Pancreas (tissue), 10 donors: ENCODE data around the gene OPRL1. TPM values are rescaled to one million over a fixed set of nuclear protein-coding genes. Genes with fewer than 3 reads are reported as not detected.

Experiments
- ATAC-seq, 4 donors: fragments of 200-7000 bp; cut with Tn5 transposase; one replicate each; pipeline versions ENCODE4 v1.8.0 to v1.9.1; 2020; ENCODE audit warnings: mild to moderate bottlenecking in 4 of 4, moderate library complexity in 4 of 4
- DNase-seq, 6 donors: peaks; one replicate each; pipeline ENCODE4 v3.0.0-alpha.2; 2020
- FAIRE-seq: peaks from 2 replicates; lab custom pipeline; 2012; peaks lifted over from hg19 to GRCh38; lab: Jason Lieb, UNC
- H3K27ac ChIP-seq, 4 donors: fragments of 200-600 bp; sonication (generic); 1 replicate in 3 of 4; 2 replicates in 1 of 4; pipeline versions ENCODE4 v1.5.0 to v1.8.0; 2020
- H3K27me3 ChIP-seq, 4 donors: fragments of 200-600 bp; one replicate each; pipeline ENCODE4 v1.8.0; 2021
- H3K36me3 ChIP-seq, 3 donors: fragments of 200-600 bp; sonication (generic) in 1 of 3; one replicate each; pipeline versions ENCODE4 v1.5.0 to v1.8.0; 2020 to 2021
- H3K4me1 ChIP-seq, 3 donors: fragments of 200-600 bp; one replicate each; pipeline ENCODE4 v1.8.0; 2021
- H3K4me3 ChIP-seq, 4 donors: fragments of 200-600 bp; sonication (generic) in 2 of 4; one replicate each; pipeline versions ENCODE4 v1.5.0 to v1.8.0; 2020 to 2021
- H3K9me3 ChIP-seq, 4 donors: fragments of 200-600 bp; one replicate each; pipeline ENCODE4 v1.8.0; 2021
- WGBS, 2 donors: extraction: QIAGEN DNeasy Blood & Tissue Kit; methylation state at CpG; one replicate each; pipeline ENCODE4 v1.1.7; 2013; 5-methylcytosine and 5-hydroxymethylcytosine counted together
- intact Hi-C, 3 donors: fragments of 100-400 bp; cut with DNase I; formaldehyde crosslinking; loops; one replicate each; pipeline versions ENCODE4 v1.11.1 to v1.14.2; 2022
- polyA plus RNA-seq, 2 donors: library from polyadenylated mRNA; stranded (reverse); fragments of 200-250 nt; gene quantifications; one replicate each; pipeline ENCODE4 v1.2.3, GENCODE V29; 2013
- total RNA-seq, 6 donors: library from RNA; stranded (reverse); fragmentation: NEBNext Ultra II Directional in 4 of 6; extraction: Animal tissue kit (Norgen Biotek cat#: 25700) in 4 of 6; gene quantifications; one replicate each; pipeline versions ENCODE4 v1.2.1 to v1.2.4, GENCODE V29; 2021 to 2023
- TF ChIP-seq, protein P1 (sequence below), 4 donors: fragments of 200-600 bp; sonication (generic) in 3 of 4; IDR thresholded peaks; one replicate each; pipeline versions ENCODE4 v1.5.0 to v1.8.0; 2021; ENCODE audit warnings: antibody characterized with exemption in 4 of 4
- donor health status: healthy with polysubstance abuse.
- donor health status: DM: no; HTN: no; CAD: no; lungs with moderate emphysema.
- donor health status: DM: no; HTN: no; CAD: no.
- donor health status: control.
- donor health status: control.
- donor health status: Bipolar disorder and iron deficiency.
- donor health status: DM: yes; HTN: yes; CAD: no.
- donor health status: DM: no; HTN: no; CAD: no.
- donor health status: DM: no; HTN: no; CAD: no.
- donor health status: DM: yes; HTN: yes; CAD: no.

Gene OPRL1
- total and polyA plus RNA-seq, 8 donors, result 0.25 to 2.2 (median 0.91) TPM

DNA sequence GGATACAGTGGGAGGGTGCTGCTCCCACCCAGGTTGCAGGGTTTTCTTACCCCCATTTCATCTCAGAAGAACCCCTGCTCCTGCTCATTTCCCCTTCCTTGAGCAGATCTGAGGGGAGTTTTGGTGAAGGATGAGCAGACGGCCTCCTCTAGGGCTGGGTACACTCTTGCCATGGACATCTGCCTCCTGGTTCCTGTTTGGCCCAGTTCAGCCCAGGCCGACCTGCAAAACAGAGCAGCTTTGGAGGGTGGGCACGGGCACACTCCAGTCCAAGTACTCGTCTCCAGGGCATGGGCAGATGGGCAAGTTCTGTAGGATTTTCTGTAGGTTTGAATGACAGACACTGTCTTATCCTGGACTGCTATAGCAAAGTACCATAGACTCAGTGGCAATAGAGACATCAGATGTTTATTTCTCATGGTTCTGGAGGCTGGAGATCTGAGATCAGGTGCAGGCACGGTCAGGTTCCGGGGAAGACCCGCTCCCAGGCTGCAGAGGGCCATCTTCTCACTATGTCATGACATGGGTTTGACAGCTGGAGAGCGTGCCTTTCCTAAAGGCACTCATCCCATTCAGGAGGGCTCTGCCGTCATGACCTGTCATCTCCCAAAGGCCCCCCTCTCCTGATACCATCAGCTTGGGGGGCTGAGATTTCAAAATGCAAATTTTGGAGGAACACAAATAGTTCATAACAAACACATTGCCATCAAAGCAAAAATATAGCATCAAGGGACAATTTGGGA is 21.2 kb downstream of the OPRL1 start:
- Histone ChIP-seq H3K36me3 (no peaks in the 10 kb centered on the region), H3K4me1 (peaks cover 0 to 3% (median 0%) of the 10 kb centered on the region in 3 donors), H3K9me3 (no peaks in the 10 kb centered on the region), H3K27ac (no peak overlapping the region), H3K27me3 (no peaks in the 10 kb centered on the region), H3K4me3 (no peak overlapping the region)
- TF ChIP-seq, protein P1, sequence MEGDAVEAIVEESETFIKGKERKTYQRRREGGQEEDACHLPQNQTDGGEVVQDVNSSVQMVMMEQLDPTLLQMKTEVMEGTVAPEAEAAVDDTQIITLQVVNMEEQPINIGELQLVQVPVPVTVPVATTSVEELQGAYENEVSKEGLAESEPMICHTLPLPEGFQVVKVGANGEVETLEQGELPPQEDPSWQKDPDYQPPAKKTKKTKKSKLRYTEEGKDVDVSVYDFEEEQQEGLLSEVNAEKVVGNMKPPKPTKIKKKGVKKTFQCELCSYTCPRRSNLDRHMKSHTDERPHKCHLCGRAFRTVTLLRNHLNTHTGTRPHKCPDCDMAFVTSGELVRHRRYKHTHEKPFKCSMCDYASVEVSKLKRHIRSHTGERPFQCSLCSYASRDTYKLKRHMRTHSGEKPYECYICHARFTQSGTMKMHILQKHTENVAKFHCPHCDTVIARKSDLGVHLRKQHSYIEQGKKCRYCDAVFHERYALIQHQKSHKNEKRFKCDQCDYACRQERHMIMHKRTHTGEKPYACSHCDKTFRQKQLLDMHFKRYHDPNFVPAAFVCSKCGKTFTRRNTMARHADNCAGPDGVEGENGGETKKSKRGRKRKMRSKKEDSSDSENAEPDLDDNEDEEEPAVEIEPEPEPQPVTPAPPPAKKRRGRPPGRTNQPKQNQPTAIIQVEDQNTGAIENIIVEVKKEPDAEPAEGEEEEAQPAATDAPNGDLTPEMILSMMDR (IDR thresholded peaks at IDR 0.05), result no peak
- 62 to 71% methylated on average over 9 of the region's 9 CpGs for WGBS, 2 donors
- ATAC-seq (no peak), FAIRE-seq (no peak), DNase-seq (peak in 2 of 6 donors; percentile 11 to 30)
- intact Hi-C loops, result no loop called here

DNA sequence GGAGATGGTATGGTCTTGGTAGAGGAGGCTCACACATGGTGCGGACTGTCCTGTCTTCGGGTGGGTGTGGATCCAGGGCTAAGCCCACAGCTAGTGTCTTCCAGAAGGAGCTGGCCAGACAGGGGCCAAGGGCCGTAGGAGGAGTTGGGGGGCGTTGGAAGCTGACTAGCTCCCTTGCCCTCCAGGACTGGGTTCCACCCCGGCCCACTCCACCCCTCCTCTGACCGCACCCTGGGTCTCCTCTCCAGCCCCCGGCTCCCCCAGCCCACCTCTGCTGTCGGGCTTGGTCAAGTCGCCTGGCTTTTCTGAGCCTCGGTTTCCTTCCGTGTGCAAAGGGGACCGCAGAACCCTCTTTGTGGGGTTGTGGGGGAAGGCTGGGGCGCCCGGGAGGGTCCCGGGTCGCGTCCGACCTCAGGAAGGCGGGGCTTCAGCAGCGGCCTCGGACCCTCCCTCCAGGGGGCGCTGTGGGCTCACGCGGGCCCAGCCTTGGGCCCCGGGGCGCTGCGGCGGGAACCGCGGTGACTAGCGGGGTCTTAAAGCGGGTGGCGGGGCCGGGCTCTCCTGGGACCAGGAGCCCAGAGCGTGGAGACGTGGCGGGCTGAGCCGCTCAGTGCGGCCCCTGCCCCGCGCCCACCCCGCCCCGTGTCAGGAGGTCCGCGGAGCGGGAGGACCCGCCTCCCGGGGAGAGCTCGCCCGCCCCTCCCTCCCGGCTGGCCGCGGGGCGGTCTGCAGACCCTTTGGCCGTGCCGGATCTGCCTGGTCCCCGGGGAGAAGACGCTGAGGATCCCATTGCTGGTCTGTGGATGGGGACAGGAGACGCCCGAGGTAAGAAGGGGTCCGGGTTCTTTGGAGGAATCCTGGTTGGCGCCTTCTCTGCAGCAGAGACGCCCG is 22.1 kb downstream of the OPRL1 start:
- Histone ChIP-seq H3K9me3 (no peaks in the 10 kb centered on the region), H3K36me3 (no peaks in the 10 kb centered on the region), H3K4me1 (peaks cover 0 to 3% (median 0%) of the 10 kb centered on the region in 3 donors), H3K27ac (no peak overlapping the region), H3K4me3 (peak overlapping the region; percentile 29 to 68 (median 40)), H3K27me3 (no peaks in the 10 kb centered on the region)
- whole genome bisulfite sequencing, 2 donors, result 6% methylated on average over 34 to 64 of the region's 64 CpGs
- intact Hi-C loops, result no loop called here
- TF ChIP-seq, protein P1 (IDR thresholded peaks at IDR 0.05), result peak; percentile 57 to 87 (median 78)
- ATAC-seq (peak; percentile 86 to 95 (median 88)), FAIRE-seq (no peak), DNase-seq (peak in 5 of 6 donors; percentile 46 to 92 (median 68))

DNA sequence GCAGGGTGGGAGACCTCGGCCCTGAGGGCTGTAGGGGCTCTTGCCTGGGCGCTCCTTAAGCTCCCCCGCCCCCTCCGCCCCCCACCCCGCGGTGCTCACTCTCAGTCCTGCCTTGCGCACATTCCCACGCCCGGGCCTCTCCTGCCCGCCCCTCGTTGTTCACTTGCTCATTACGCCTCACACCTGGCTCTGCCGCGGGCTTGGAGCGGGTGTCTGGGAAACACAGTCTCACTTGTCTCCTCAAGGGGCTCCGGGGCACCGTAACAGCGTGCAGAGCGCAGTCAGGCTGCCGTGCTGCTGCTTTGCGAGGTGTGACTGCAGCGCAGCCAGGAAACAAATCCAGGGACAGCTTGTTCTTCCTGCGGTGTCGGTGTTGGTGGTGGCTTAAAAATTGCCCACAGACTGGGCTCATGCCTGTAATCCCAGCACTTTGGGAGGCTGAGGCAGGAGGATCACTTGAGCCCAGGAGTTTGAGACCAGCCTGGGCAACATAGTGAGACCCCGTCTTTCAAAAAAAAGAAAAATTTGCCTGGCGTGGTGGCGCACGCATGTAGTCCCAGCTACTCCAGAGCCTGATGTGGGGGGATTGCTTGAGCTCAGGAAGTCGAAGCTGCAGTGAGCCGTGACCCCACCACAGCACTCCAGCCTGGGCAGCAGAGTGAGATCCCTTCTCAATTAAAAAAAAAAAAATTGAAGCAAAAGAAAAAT is 22.9 kb downstream of the OPRL1 start:
- Histone ChIP-seq H3K4me3 (peak overlapping the region in 3 of 4 donors; percentile 33 to 68 (median 46)), H3K4me1 (peaks cover 0 to 3% (median 0%) of the 10 kb centered on the region in 3 donors), H3K36me3 (no peaks in the 10 kb centered on the region), H3K27me3 (no peaks in the 10 kb centered on the region), H3K27ac (no peak overlapping the region), H3K9me3 (no peaks in the 10 kb centered on the region)
- intact Hi-C loops, result no loop called here
- TF ChIP-seq, protein P1 (IDR thresholded peaks at IDR 0.05), result no peak
- FAIRE-seq (no peak), DNase-seq (peak in 3 of 6 donors; percentile 20 to 66 (median 63)), ATAC-seq (peak; percentile 46 to 66 (median 49))
- WGBS, 2 donors, result 20 to 21% methylated on average over 27 to 30 of the region's 30 CpGs

DNA sequence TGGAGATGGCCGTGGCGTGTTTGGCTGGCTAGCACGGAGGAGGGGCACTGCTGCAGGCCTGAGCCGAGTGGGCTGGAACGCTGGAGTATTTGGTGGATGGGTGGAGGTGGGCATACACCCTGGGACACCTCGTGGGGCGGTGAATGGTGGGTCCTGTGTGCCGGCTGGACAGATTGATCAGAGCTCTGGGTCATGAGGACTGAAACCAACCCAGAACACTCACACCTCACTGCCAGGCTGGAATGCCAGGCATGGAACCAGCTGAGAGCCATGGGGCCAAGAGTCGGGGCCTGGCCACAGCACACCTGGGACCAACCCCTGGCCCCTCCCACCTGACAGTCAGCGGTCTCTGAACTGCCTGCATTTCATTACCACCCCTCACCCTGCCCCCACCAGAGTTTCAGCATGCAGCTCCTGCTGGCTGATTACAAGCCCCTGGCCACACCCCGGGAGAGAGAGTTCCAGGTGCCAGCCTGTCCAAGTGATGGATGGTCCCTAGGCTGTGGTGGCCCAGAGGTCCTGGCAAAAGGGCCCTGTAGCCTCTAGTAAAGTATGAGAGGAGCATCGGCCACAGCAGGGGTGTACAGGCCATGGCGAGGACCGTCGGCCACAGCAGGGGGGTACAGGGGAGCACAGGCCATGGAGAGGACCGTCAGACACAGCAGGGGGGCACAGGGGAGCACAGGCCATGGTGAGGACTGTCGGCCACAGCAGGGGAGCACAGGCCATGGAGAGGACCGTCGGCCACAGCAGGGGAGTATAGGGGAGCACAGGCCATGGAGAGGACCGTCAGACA is 24.2 kb downstream of the OPRL1 start:
- WGBS, 2 donors, result 52 to 69% methylated on average over 19 to 20 of the region's 20 CpGs
- FAIRE-seq (no peak), DNase-seq (peak in 3 of 6 donors; percentile 8 to 58 (median 35)), ATAC-seq (no peak)
- Histone ChIP-seq H3K27ac (no peak overlapping the region), H3K9me3 (no peaks in the 10 kb centered on the region), H3K4me1 (peaks cover 0 to 3% (median 0%) of the 10 kb centered on the region in 3 donors), H3K27me3 (no peaks in the 10 kb centered on the region), H3K4me3 (no peak overlapping the region), H3K36me3 (no peaks in the 10 kb centered on the region)
- intact Hi-C loops, result no loop called here
- TF ChIP-seq, protein P1 (IDR thresholded peaks at IDR 0.05), result no peak
